Large intestine (tissue), 3 donors: ENCODE data around the gene RSPO1. TPM values are rescaled to one million over a fixed set of nuclear protein-coding genes. Genes with fewer than 3 reads are reported as not detected.
"Not testable (repeated sequence)": the region's sequence is repeated elsewhere in the genome, so short reads cannot be mapped to it uniquely, and the experiment has no call there.

ENCODE experiments used
- DNase-seq, 2 donors: peaks; one replicate each; pipeline versions ENCODE4 v3.0.0 to v3.0.0-alpha.2; 2013
- H3K27ac ChIP-seq: one replicate; pipeline ENCODE4 v1.5.1; 2013; ENCODE audit warnings: low read length
- H3K27me3 ChIP-seq: 2 replicates; pipeline ENCODE4 v1.6.1; 2013; ENCODE audit warnings: low read length; ENCODE audit not compliant: control insufficient read depth, insufficient read depth
- H3K36me3 ChIP-seq: 2 replicates; pipeline ENCODE4 v1.6.1; 2013; ENCODE audit warnings: low read length; ENCODE audit not compliant: control insufficient read depth, insufficient read depth
- H3K4me1 ChIP-seq: one replicate; pipeline ENCODE4 v1.6.1; 2013; ENCODE audit warnings: low read length; ENCODE audit not compliant: control insufficient read depth, insufficient read depth
- H3K4me3 ChIP-seq: one replicate; pipeline ENCODE4 v1.5.1; 2013; ENCODE audit warnings: low read length
- H3K9me3 ChIP-seq: one replicate; pipeline ENCODE4 v1.6.1; 2013; ENCODE audit warnings: mild to moderate bottlenecking, low read depth, low read length, moderate library complexity; ENCODE audit not compliant: control insufficient read depth
- WGBS: methylation state at CpG from one replicate; pipeline ENCODE4 v1.1.5; 2013; ENCODE audit warnings: low lambda C conversion rate; ENCODE audit not compliant: insufficient coverage; 5-methylcytosine and 5-hydroxymethylcytosine counted together
- polyA plus RNA-seq: library from polyadenylated mRNA; unstranded; fragments of 120-200 nt; gene quantifications from one replicate; pipeline ENCODE4 v1.2.1, GENCODE V29; 2013

The RSPO1 gene
- polyA plus RNA-seq, 1 donor, result 2.2 TPM

- no CpG with 5 or more reads among the region's 8 CpGs for WGBS
- DNase-seq, result no peak
- H3K36me3 ChIP-seq, result no peaks in the 10 kb centered on the region
Observed at GRCh38 chr1:37602750-37603694, 31.7 kb downstream of the RSPO1 start.

DNA sequence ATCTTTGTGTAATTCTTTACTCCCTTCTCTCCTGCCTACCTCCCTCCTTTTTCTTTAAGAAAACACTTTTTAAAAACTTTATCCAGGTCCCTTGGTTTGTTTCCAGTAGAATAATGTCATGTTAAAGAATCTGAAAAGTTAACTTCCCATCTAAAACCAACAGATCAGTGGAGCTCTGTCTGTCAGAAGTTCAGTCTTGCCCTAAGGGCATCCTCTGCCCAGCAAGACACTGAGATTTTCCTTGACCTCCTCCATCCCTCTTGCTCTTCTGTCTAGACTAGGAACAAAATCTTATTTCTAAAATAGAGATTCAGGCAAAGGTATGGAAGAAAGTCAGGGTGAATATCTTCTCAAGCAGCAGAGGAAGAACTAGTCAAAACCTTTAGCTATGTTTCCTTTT is 33.3 kb downstream of the RSPO1 start:
- DNase-seq, result no peak
- Histone ChIP-seq H3K27me3 (peaks cover 11% of the 10 kb centered on the region), H3K9me3 (no peaks in the 10 kb centered on the region), H3K4me3 (no peak overlapping the region), H3K4me1 (no peaks in the 10 kb centered on the region), H3K36me3 (no peaks in the 10 kb centered on the region), H3K27ac (no peak overlapping the region)

More at GRCh38 chr1:37602750-37603694, 31.7 kb downstream of the RSPO1 start:
- Histone ChIP-seq H3K4me1 (no peaks in the 10 kb centered on the region), H3K9me3 (no peaks in the 10 kb centered on the region), H3K27ac (no peak overlapping the region), H3K4me3 (no peak overlapping the region), H3K27me3 (peaks cover 14% of the 10 kb centered on the region)

- Histone ChIP-seq H3K27me3 (peaks cover 7% of the 10 kb centered on the region), H3K4me3 (no peak overlapping the region), H3K27ac (no peak overlapping the region), H3K36me3 (no peaks in the 10 kb centered on the region), H3K9me3 (no peaks in the 10 kb centered on the region), H3K4me1 (no peaks in the 10 kb centered on the region)
- DNase-seq, result no peak
- no CpG with 5 or more reads among the region's 5 CpGs for WGBS
Observed at GRCh38 chr1:37599940-37600339, 34.8 kb downstream of the RSPO1 start.

GRCh38 chr1:37596182-37596667 is 38.5 kb downstream of the RSPO1 start:
- no peaks in the 10 kb centered on the region for H3K9me3 ChIP-seq
- no peak overlapping the region for H3K27ac ChIP-seq
- H3K4me3 ChIP-seq, result peak overlapping the region; percentile 81
- peaks cover 17% of the 10 kb centered on the region for H3K36me3 ChIP-seq
- no peaks in the 10 kb centered on the region for H3K27me3 ChIP-seq
- no CpG with 5 or more reads among the region's 3 CpGs for WGBS
- H3K4me1 ChIP-seq, result peaks cover 4% of the 10 kb centered on the region
- no peak for DNase-seq

- Histone ChIP-seq H3K27me3 (no peaks in the 10 kb centered on the region), H3K9me3 (no peaks in the 10 kb centered on the region), H3K4me3 (peak within 1 kb of the TSS; percentile 81), H3K27ac (peak within 1 kb of the TSS; percentile 71), H3K4me1 (peaks cover 4% of the 10 kb centered on the region), H3K36me3 (peaks cover 23% of the 10 kb centered on the region)
- peak; percentile 98 for DNase-seq
- 4% methylated on average over 4 of the region's 51 CpGs for WGBS
Observed at GRCh38 chr1:37595440-37596181, 39.1 kb downstream of the RSPO1 start, which contains the start of gene GNL2. TSS of gene GNL2 (minus strand) at chr1:37595937. CDS start at chr1:37595822, 115 bp downstream.

GRCh38 chr1:37593726-37594125 is 41.0 kb downstream of the RSPO1 start:
- Histone ChIP-seq H3K4me3 (no peak overlapping the region), H3K36me3 (peaks cover 39% of the 10 kb centered on the region), H3K27me3 (no peaks in the 10 kb centered on the region), H3K4me1 (peaks cover 4% of the 10 kb centered on the region), H3K9me3 (no peaks in the 10 kb centered on the region), H3K27ac (no peak overlapping the region)
- DNase-seq, result no peak
- no CpG with 5 or more reads among the region's 6 CpGs for WGBS

- WGBS, result no CpG with 5 or more reads among the region's 2 CpGs
- peaks cover 69% of the 10 kb centered on the region for H3K36me3 ChIP-seq
- H3K4me1 ChIP-seq, result no peaks in the 10 kb centered on the region
Observed at GRCh38 chr1:37588939-37589338, 45.8 kb downstream of the RSPO1 start.

GRCh38 chr1:37584544-37584943 is 50.1 kb downstream of the RSPO1 start:
- H3K4me3 ChIP-seq, H3K27me3 ChIP-seq, H3K27ac ChIP-seq, H3K9me3 ChIP-seq, DNase-seq, H3K4me1 ChIP-seq: not testable (repeated sequence)
- H3K36me3 ChIP-seq, result peaks cover 72% of the 10 kb centered on the region
- WGBS, result no CpG with 5 or more reads among the region's 4 CpGs

More at GRCh38 chr1:37588939-37589338, 45.8 kb downstream of the RSPO1 start:
- H3K27ac ChIP-seq, result no peak overlapping the region
- no peak overlapping the region for H3K4me3 ChIP-seq
- no peak for DNase-seq
- no peaks in the 10 kb centered on the region for H3K27me3 ChIP-seq
- H3K9me3 ChIP-seq, result no peaks in the 10 kb centered on the region

DNA sequence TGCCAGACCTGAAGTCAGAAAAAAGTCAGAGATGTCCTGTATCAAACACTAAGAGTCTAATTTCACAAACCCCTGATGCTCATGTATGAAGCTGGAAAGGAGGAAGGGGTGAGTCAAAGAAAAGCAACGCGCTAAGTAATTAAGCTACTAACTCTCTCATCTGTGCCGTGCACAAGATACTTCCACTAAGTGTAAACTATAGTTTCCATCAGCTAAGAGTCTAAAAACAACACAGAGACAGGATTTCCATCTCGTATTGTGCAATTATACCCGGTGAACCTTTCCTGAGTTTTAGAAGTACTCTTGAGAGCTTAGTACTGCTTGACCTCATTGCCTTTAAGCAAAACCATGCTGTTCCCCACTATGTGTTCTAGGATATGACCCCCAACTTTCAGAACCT is 59.0 kb downstream of the RSPO1 start:
- Histone ChIP-seq H3K4me1 (no peaks in the 10 kb centered on the region), H3K4me3 (no peak overlapping the region), H3K27ac (no peak overlapping the region), H3K9me3 (no peaks in the 10 kb centered on the region), H3K27me3 (no peaks in the 10 kb centered on the region), H3K36me3 (peaks cover 80% of the 10 kb centered on the region)
- no peak for DNase-seq
- WGBS, result 100% methylated on average over 2 of the region's 5 CpGs

DNA sequence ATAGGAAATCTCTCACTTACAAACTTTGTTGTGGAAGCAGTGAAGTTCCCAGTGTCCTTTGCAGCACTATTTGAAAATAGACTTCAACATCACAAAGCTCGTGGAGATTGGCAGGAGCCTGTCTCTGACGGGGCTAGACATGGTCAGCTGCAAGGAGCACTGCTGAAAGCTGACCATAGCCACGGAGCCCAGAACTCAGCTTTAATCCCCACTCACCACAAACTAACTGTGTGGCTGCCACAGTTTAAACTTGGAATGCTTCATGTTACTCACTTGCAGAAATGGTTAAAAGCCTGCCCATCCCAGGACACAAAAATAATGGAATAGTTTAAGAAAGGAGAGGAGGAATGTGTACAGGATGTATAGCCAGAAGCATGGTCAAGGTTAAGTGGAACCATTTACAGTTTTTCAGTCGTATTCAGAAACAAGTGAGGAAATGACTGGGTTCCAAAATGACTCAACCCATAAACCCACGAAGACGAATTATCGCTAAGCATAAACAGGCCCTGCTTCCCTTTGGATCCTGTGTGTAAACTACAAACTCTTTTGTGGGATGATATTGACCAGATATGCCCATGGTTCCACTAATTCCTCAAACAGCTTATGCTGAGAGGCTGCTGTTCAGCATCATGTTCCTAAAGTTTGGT is 59.7 kb downstream of the RSPO1 start:
- no CpG with 5 or more reads among the region's 7 CpGs for WGBS
- Histone ChIP-seq H3K4me1 (no peaks in the 10 kb centered on the region), H3K9me3 (no peaks in the 10 kb centered on the region), H3K27ac (no peak overlapping the region), H3K27me3 (no peaks in the 10 kb centered on the region), H3K4me3 (no peak overlapping the region), H3K36me3 (peaks cover 77% of the 10 kb centered on the region)
- no peak for DNase-seq
